Neural crest cell (in vitro differentiated cells): ENCODE results near the gene PDIA3. TPM values are rescaled to one million over a fixed set of nuclear protein-coding genes. Genes with fewer than 3 reads are reported as not detected.
"Not testable (repeated sequence)": the region's sequence is repeated elsewhere in the genome, so short reads cannot be mapped to it uniquely, and the experiment has no call there.

Experiments
- DNase-seq: peaks from one replicate; pipeline ENCODE4 v3.0.0; 2021; ENCODE audit warnings: low read depth, mixed read lengths, low spot score
- H3K27ac Mint-ChIP-seq: one replicate; pipeline ENCODE4 v1.8.0; 2021; ENCODE audit warnings: mild to moderate bottlenecking, mixed read lengths; ENCODE audit not compliant: unreplicated experiment
- H3K27me3 Mint-ChIP-seq: 2 replicates; pipeline ENCODE4 v1.8.0; 2021; ENCODE audit warnings: low read depth, mild to moderate bottlenecking, mixed read lengths
- H3K36me3 Mint-ChIP-seq: 2 replicates; pipeline ENCODE4 v1.8.0; 2021; ENCODE audit warnings: low read depth, mild to moderate bottlenecking, mixed read lengths
- H3K4me1 Mint-ChIP-seq: 2 replicates; pipeline ENCODE4 v1.8.0; 2021; ENCODE audit warnings: mixed read lengths
- H3K4me3 Mint-ChIP-seq: one replicate; pipeline ENCODE4 v1.8.0; 2021; ENCODE audit warnings: mild to moderate bottlenecking, mixed read lengths
- H3K9me3 Mint-ChIP-seq: 2 replicates; pipeline ENCODE4 v1.8.0; 2021; ENCODE audit warnings: mixed read lengths
- microRNA-seq: library from miRNA; unstranded; fragments of <30 nt; microRNA quantifications from one replicate; pipeline ENCODE4, GENCODE V29; 2020
- total RNA-seq: library from RNA; stranded (reverse); gene quantifications from 2 replicates; pipeline ENCODE4 v1.2.1, GENCODE V29; 2021
- TF ChIP-seq, protein P1 (sequence below): fragments of 200-600 bp; sonication (generic); conservative IDR thresholded peaks from 2 replicates; pipeline ENCODE4 v1.5.0; 2021; ENCODE audit warnings: antibody characterized with exemption, mild to moderate bottlenecking

PDIA3 gene
- total RNA-seq, 1 donor from 2014 or later, result 351 TPM

- Mint-ChIP-seq H3K4me3 (peak within 1 kb of the TSS; percentile 95), H3K9me3 (no peaks in the 10 kb centered on the region), H3K27me3 (no peaks in the 10 kb centered on the region), H3K27ac (peak within 1 kb of the TSS; percentile 97), H3K36me3 (peaks cover 25% of the 10 kb centered on the region), H3K4me1 (peaks cover 32% of the 10 kb centered on the region)
- DNase-seq, result peak; percentile 73
- TF ChIP-seq, protein P1, sequence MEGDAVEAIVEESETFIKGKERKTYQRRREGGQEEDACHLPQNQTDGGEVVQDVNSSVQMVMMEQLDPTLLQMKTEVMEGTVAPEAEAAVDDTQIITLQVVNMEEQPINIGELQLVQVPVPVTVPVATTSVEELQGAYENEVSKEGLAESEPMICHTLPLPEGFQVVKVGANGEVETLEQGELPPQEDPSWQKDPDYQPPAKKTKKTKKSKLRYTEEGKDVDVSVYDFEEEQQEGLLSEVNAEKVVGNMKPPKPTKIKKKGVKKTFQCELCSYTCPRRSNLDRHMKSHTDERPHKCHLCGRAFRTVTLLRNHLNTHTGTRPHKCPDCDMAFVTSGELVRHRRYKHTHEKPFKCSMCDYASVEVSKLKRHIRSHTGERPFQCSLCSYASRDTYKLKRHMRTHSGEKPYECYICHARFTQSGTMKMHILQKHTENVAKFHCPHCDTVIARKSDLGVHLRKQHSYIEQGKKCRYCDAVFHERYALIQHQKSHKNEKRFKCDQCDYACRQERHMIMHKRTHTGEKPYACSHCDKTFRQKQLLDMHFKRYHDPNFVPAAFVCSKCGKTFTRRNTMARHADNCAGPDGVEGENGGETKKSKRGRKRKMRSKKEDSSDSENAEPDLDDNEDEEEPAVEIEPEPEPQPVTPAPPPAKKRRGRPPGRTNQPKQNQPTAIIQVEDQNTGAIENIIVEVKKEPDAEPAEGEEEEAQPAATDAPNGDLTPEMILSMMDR, result no peak
These were observed 54.3 kb downstream of the PDIA3 start, which contains the start of gene HYPK for GRCh38 chr15:43800286-43801141. TSS of gene HYPK (plus strand) at chr15:43800599. CDS start at chr15:43800623, 24 bp downstream.

GRCh38 chr15:43802676-43803075 is 56.4 kb downstream of the PDIA3 start:
- H3K36me3 Mint-ChIP-seq, result peaks cover 34% of the 10 kb centered on the region
- H3K27me3 Mint-ChIP-seq, H3K27ac Mint-ChIP-seq, H3K4me3 Mint-ChIP-seq, H3K9me3 Mint-ChIP-seq, DNase-seq: not testable (repeated sequence)
- peaks cover 30% of the 10 kb centered on the region for H3K4me1 Mint-ChIP-seq

DNA sequence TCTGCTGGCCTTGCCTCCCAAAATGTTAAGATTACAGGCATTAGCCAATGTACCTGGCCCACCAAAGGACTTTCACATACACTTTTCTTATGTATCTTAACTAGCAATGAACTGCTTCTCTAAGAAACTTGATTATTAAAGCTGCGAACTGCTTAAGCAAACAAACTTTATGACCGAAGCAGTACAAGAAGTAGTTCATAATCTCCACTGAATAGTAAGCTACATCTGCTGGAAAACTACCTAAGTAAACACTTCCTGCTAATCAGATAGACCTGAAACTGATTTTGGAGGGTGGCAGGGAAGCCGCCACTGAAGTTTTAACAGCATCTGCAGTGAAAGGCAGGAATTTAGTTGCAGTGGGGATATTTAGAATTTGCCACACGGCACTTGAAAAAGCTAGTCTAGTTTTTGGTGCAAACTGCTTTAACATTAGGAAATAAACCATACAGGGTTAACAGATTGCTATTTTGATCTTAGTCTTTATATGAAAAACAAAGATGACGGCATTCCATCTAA is 62.3 kb downstream of the PDIA3 start:
- Mint-ChIP-seq H3K27ac (no peak overlapping the region), H3K4me3 (no peak overlapping the region), H3K9me3 (no peaks in the 10 kb centered on the region), H3K36me3 (peaks cover 21% of the 10 kb centered on the region), H3K4me1 (no peaks in the 10 kb centered on the region), H3K27me3 (no peaks in the 10 kb centered on the region)
- TF ChIP-seq, protein P1, result no peak
- DNase-seq, result no peak

GRCh38 chr15:43808960-43809678 is 62.9 kb downstream of the PDIA3 start:
- no peak for DNase-seq
- TF ChIP-seq, protein P1, result no peak
- H3K4me1 Mint-ChIP-seq, result no peaks in the 10 kb centered on the region
- no peaks in the 10 kb centered on the region for H3K9me3 Mint-ChIP-seq
- H3K36me3 Mint-ChIP-seq, result peaks cover 21% of the 10 kb centered on the region
- no peaks in the 10 kb centered on the region for H3K27me3 Mint-ChIP-seq
- no peak overlapping the region for H3K27ac Mint-ChIP-seq
- H3K4me3 Mint-ChIP-seq, result no peak overlapping the region

- H3K4me1 Mint-ChIP-seq, DNase-seq, H3K9me3 Mint-ChIP-seq, H3K4me3 Mint-ChIP-seq, H3K27ac Mint-ChIP-seq, H3K27me3 Mint-ChIP-seq: not testable (repeated sequence)
- peaks cover 12% of the 10 kb centered on the region for H3K36me3 Mint-ChIP-seq
These were observed 68.8 kb downstream of the PDIA3 start for GRCh38 chr15:43815064-43815463.

DNA sequence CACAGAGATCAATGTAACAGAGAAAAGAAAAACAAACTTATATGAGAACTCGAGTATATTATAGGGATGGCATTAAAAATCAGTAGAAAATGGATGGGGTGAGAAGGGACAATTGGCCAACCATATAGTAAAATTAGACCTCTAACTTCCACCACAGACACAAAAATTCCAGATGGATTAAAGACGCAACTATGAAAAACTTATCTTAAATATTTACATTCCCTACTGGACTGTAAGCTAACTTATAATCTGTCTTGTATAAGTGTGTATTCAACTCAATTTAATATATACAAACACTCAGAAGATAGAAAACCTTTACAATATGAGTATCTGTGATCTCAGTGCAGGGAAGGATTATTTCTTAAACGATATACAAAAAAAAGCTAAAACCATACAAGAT is 75.3 kb downstream of the PDIA3 start:
- H3K4me3 Mint-ChIP-seq, result peak overlapping the region; percentile 56
- no peaks in the 10 kb centered on the region for H3K27me3 Mint-ChIP-seq
- H3K9me3 Mint-ChIP-seq, result peaks cover 5% of the 10 kb centered on the region
- TF ChIP-seq, protein P1, result no peak
- peaks cover 4% of the 10 kb centered on the region for H3K36me3 Mint-ChIP-seq
- DNase-seq, result no peak
- H3K27ac Mint-ChIP-seq, result no peak overlapping the region
- peaks cover 22% of the 10 kb centered on the region for H3K4me1 Mint-ChIP-seq

Small RNA genes within 50 kb of the gene (microRNA-seq; reads per million reads assigned to microRNA genes)
- not detected for gene MIR1282

Other genes with a start within 250 kb of the PDIA3 start
- gene MAP1A, start 228.8 kb upstream of the PDIA3 start, total RNA-seq, result 24.3 and 25.2 TPM in 2 replicates
- gene PPIP5K1, start 156.2 kb upstream of the PDIA3 start, total RNA-seq, result 33.1 and 37.9 TPM in 2 replicates
- gene CKMT1B, start 152.4 kb upstream of the PDIA3 start, total RNA-seq, result 1.9 and 4.5 TPM in 2 replicates
- 0.19 and 0.30 TPM in 2 replicates for gene STRC, start 127.6 kb upstream of the PDIA3 start, total RNA-seq
- 2.7 and 2.8 TPM in 2 replicates for gene CATSPER2, start 97.6 kb upstream of the PDIA3 start, total RNA-seq
- gene CKMT1A, start 52.6 kb upstream of the PDIA3 start, total RNA-seq, result 4.9 and 5.3 TPM in 2 replicates
- 1.3 and 2.7 TPM in 2 replicates for gene ELL3, start 30.5 kb downstream of the PDIA3 start, total RNA-seq
- gene SERF2, start 45.9 kb downstream of the PDIA3 start, total RNA-seq, result 578 and 599 TPM in 2 replicates
- 0.23 and 0.35 TPM in 2 replicates for gene SERINC4, start 53.8 kb downstream of the PDIA3 start, total RNA-seq
- 12.0 and 19.8 TPM in 2 replicates for gene HYPK, start 54.2 kb downstream of the PDIA3 start, total RNA-seq
- gene MFAP1, start 78.3 kb downstream of the PDIA3 start, total RNA-seq, result 41.0 TPM in 2 replicates
- gene WDR76, start 80.6 kb downstream of the PDIA3 start, total RNA-seq, result 40.2 and 41.3 TPM in 2 replicates